EL (cell line): Measurements from ENCODE around the gene TJAP1.
A peak's percentile ranks its signal among the peaks of the same experiment; 100 is the strongest.
"Not testable (repeated sequence)": the region's sequence is repeated elsewhere in the genome, so short reads cannot be mapped to it uniquely, and the experiment has no call there.

ENCODE experiments used
- DNase-seq: peaks from one replicate; pipeline ENCODE4 v3.0.0-alpha.2; 2016

Gene TJAP1

GRCh38 chr6:43488667-43489276 lies 11.4 kb downstream of the TJAP1 start:
- peak; percentile 73 for DNase-seq

GRCh38 chr6:43489277-43490072 lies 12.1 kb downstream of the TJAP1 start:
- DNase-seq = no peak

- no peak for DNase-seq
These were observed 13.2 kb downstream of the TJAP1 start for GRCh38 chr6:43490523-43490939.

GRCh38 chr6:43491750-43492661 lies 14.6 kb downstream of the TJAP1 start:
- DNase-seq = peak; percentile 89

- peak; percentile 49 for DNase-seq
These were observed 15.3 kb downstream of the TJAP1 start for GRCh38 chr6:43492673-43493072.

- DNase-seq = no peak
These were observed 15.9 kb downstream of the TJAP1 start for GRCh38 chr6:43493230-43493629.

- DNase-seq = no peak
These were observed 16.5 kb downstream of the TJAP1 start for GRCh38 chr6:43493833-43494232.

- no peak for DNase-seq
These were observed 17.0 kb downstream of the TJAP1 start for GRCh38 chr6:43494321-43494720.

GRCh38 chr6:43494766-43495165 lies 17.4 kb downstream of the TJAP1 start:
- no peak for DNase-seq

- DNase-seq = peak; percentile 77
These were observed 18.1 kb downstream of the TJAP1 start for GRCh38 chr6:43495409-43495941.

- DNase-seq = peak; percentile 87
These were observed 19.2 kb downstream of the TJAP1 start for GRCh38 chr6:43496370-43497128.

GRCh38 chr6:43497129-43497396 lies 19.7 kb downstream of the TJAP1 start:
- DNase-seq = no peak

- no peak for DNase-seq
These were observed 20.3 kb downstream of the TJAP1 start for GRCh38 chr6:43497689-43498088.

GRCh38 chr6:43498291-43498690 lies 20.9 kb downstream of the TJAP1 start:
- DNase-seq = not testable (repeated sequence)

- no peak for DNase-seq
These were observed 21.9 kb downstream of the TJAP1 start for GRCh38 chr6:43499028-43499815.

- no peak for DNase-seq
These were observed 23.6 kb downstream of the TJAP1 start for GRCh38 chr6:43500921-43501320.

- no peak for DNase-seq
These were observed 25.3 kb downstream of the TJAP1 start for GRCh38 chr6:43502666-43503065.

GRCh38 chr6:43503443-43503842 lies 26.1 kb downstream of the TJAP1 start:
- no peak for DNase-seq

GRCh38 chr6:43504756-43505593 lies 27.6 kb downstream of the TJAP1 start:
- no peak for DNase-seq

- no peak for DNase-seq
These were observed 28.3 kb downstream of the TJAP1 start for GRCh38 chr6:43505718-43506117.

- DNase-seq = no peak
These were observed 28.8 kb downstream of the TJAP1 start for GRCh38 chr6:43506171-43506570.
